22Rv1 (cell line): ENCODE results near the gene TTLL5.

Experiments used
- ZFX ChIP-seq: fragments of 450-650 bp; IDR thresholded peaks from 2 replicates; pipeline ENCODE4 v1.6.1; 2017; ENCODE audit warnings: antibody characterized with exemption, borderline replicate concordance
- TF ChIP-seq, protein P1 (sequence below): fragments of 450-650 bp; IDR thresholded peaks from 2 replicates; pipeline ENCODE4 v1.5.1; 2017; ENCODE audit warnings: mild to moderate bottlenecking

GRCh38 chr14:75783602-75784313 is 122.7 kb downstream of the TTLL5 start:
- TF ChIP-seq, protein P1, sequence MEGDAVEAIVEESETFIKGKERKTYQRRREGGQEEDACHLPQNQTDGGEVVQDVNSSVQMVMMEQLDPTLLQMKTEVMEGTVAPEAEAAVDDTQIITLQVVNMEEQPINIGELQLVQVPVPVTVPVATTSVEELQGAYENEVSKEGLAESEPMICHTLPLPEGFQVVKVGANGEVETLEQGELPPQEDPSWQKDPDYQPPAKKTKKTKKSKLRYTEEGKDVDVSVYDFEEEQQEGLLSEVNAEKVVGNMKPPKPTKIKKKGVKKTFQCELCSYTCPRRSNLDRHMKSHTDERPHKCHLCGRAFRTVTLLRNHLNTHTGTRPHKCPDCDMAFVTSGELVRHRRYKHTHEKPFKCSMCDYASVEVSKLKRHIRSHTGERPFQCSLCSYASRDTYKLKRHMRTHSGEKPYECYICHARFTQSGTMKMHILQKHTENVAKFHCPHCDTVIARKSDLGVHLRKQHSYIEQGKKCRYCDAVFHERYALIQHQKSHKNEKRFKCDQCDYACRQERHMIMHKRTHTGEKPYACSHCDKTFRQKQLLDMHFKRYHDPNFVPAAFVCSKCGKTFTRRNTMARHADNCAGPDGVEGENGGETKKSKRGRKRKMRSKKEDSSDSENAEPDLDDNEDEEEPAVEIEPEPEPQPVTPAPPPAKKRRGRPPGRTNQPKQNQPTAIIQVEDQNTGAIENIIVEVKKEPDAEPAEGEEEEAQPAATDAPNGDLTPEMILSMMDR, result no peak
- no peak for TF ChIP-seq ZFX
